Right lobe of liver (tissue), 6 donors: Measurements from ENCODE around the gene KPTN. TPM values are rescaled to one million over a fixed set of nuclear protein-coding genes. Genes with fewer than 3 reads are reported as not detected.

Experiments
- ATAC-seq, 4 donors: fragments of 200-7000 bp; cut with Tn5 transposase; one replicate each; pipeline ENCODE4 v1.9.1; 2020; ENCODE audit warnings: mild to moderate bottlenecking in 4 of 4, moderate library complexity in 4 of 4
- DNase-seq, 3 donors: peaks; one replicate each; pipeline ENCODE4 v3.0.0-alpha.2; 2020
- H3K27ac ChIP-seq, 3 donors: fragments of 200-600 bp; one replicate each; pipeline ENCODE4 v1.8.0; 2022
- H3K27me3 ChIP-seq, 2 donors: fragments of 200-600 bp; one replicate each; pipeline ENCODE4 v1.8.0; 2022
- H3K36me3 ChIP-seq, 4 donors: fragments of 200-600 bp; sonication (generic) in 1 of 4; one replicate each; pipeline versions ENCODE4 v1.5.1 to v1.8.0; 2017 to 2022; ENCODE audit warnings: control low read depth in 1 of 4
- H3K4me1 ChIP-seq, 4 donors: fragments of 200-600 bp; sonication (generic) in 1 of 4; one replicate each; pipeline versions ENCODE4 v1.5.1 to v1.8.0; 2017 to 2022; ENCODE audit warnings: control low read depth in 1 of 4
- H3K4me3 ChIP-seq, 3 donors: fragments of 200-600 bp; one replicate each; pipeline ENCODE4 v1.8.0; 2022
- H3K9me3 ChIP-seq, 4 donors: fragments of 200-600 bp; sonication (generic) in 1 of 4; one replicate each; pipeline versions ENCODE4 v1.5.1 to v1.8.0; 2017 to 2022; ENCODE audit warnings: control low read depth in 1 of 4
- CTCF ChIP-seq, 4 donors: fragments of 200-600 bp in 3 of 4; fragments of 450-650 bp in 1 of 4; IDR thresholded peaks; one replicate each; pipeline versions ENCODE4 v1.5.1 to v1.8.0; 2016 to 2022; ENCODE audit warnings: antibody characterized with exemption in 4 of 4, mild to moderate bottlenecking in 2 of 4
- POLR2A ChIP-seq: fragments of 450-650 bp; IDR thresholded peaks from one replicate; pipeline ENCODE4 v1.6.1; 2017; ENCODE audit warnings: antibody characterized with exemption, mild to moderate bottlenecking
- WGBS: methylation state at CpG from one replicate; pipeline ENCODE4 v1.1.6; 2018; ENCODE audit warnings: low coverage, low lambda C conversion rate; ENCODE audit not compliant: insufficient coverage; ENCODE audit errors: missing lambda C conversion rate; 5-methylcytosine and 5-hydroxymethylcytosine counted together
- intact Hi-C, 2 donors: fragments of 100-400 bp; cut with DNase I; formaldehyde crosslinking; loops; one replicate each; pipeline versions ENCODE4 v1.11.2 to v1.14.1; 2022
- total RNA-seq, 6 experiments: library from RNA; depleted of rRNA in 2 of 6; stranded (reverse); fragments of >200 nt in 2 of 6; fragmentation: NEBNext Ultra II Directional in 3 of 6; extraction: Animal tissue kit (Norgen Biotek cat#: 25700) in 3 of 6; gene quantifications; one replicate each; pipeline versions ENCODE4 v1.1.0 to v1.2.4, GENCODE V29; 2016 to 2023
- donor health status: DM: no; HTN: yes; CAD: no.
- donor health status: DM: no; HTN: no; CAD: no.
- donor health status: DM: no; HTN: no; CAD: no.
- donor health status: DM: no; HTN: yes; CAD: no.
- donor health status: DM: no; HTN: yes; CAD: no.

The KPTN gene
- total RNA-seq, 6 experiments from 2014 or later = 3.1 to 7.8 (median 6.2) TPM

- Histone ChIP-seq H3K4me3 (no peak overlapping the region), H3K4me1 (peaks cover 0 to 6% (median 0%) of the 10 kb centered on the region in 4 donors), H3K36me3 (no peaks in the 10 kb centered on the region), H3K27me3 (no peaks in the 10 kb centered on the region), H3K9me3 (no peaks in the 10 kb centered on the region), H3K27ac (no peak overlapping the region)
- DNase-seq = no peak
- no peak for ATAC-seq
- 85% methylated on average over 8 of the region's 9 CpGs for WGBS
- intact Hi-C loops = no loop called here
- TF ChIP-seq POLR2A (no peak), CTCF (IDR thresholded peaks at IDR 0.05) (no peak)
Measured at GRCh38 chr19:47518854-47519253, 34.8 kb upstream of the KPTN start.

GRCh38 chr19:47518139-47518538 lies 34.1 kb upstream of the KPTN start:
- TF ChIP-seq CTCF (IDR thresholded peaks at IDR 0.05) = no peak
- DNase-seq (no peak), ATAC-seq (no peak)
- Histone ChIP-seq H3K36me3 (no peaks in the 10 kb centered on the region), H3K27ac (no peak overlapping the region), H3K4me3 (no peak overlapping the region), H3K9me3 (no peaks in the 10 kb centered on the region), H3K27me3 (no peaks in the 10 kb centered on the region), H3K4me1 (peaks cover 0 to 11% (median 0%) of the 10 kb centered on the region in 4 donors)
- intact Hi-C loops = no loop called here
- WGBS = 43% methylated on average over 3 of the region's 4 CpGs

DNA sequence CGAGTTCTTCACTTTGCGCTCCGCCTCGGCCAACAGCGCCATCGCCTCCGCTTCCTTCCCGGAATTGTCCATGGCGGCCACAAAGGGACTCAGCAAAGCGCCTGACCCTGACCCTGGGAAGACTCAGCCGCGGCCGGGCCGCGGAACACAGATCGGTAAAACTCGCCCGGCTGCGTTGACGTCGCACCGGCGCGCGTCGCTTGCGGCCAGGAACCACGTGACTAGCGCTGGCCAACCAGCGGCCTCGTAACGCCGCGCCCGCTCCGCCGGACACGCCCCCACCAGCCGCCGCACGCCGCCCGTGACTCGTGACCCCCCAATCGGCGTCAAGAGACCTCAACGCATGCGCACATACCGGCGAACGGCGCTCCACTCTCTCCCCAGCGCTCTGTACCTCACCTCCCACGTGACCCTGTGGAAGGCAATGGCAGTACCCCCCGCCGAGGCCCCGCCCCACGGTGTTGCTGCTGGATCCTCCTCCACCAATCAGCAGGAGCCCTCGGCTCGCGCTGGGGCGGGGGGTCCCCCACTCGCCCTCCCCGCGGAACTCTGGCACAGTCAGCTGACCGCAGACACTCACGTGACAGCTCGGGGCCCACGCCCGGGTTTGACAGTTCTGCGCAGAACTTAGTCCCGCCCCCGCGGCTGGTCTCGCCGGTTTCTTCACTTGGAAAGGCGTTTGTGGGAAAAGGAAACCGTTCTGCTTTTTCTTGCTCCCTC lies 31.0 kb upstream of the KPTN start, which contains the start of gene NAPA:
NAPA (minus strand) TSS at position 195 of the 720 bp plus-strand sequence; CDS start at position 72, 123 bp downstream.
- peak within 1 kb of the TSS; percentile 94 to 98 (median 97) for H3K4me3 ChIP-seq
- ATAC-seq = peak; percentile 89 to 94 (median 92)
- TF ChIP-seq POLR2A (peak; percentile 97), CTCF (IDR thresholded peaks at IDR 0.05) (no peak)
- WGBS = 0% methylated on average over 20 of the region's 78 CpGs
- peak; percentile 100 for DNase-seq
- no peaks in the 10 kb centered on the region for H3K9me3 ChIP-seq
- peaks cover 0 to 33% (median 7%) of the 10 kb centered on the region in 4 donors for H3K4me1 ChIP-seq
- H3K36me3 ChIP-seq = no peaks in the 10 kb centered on the region
- intact Hi-C loops = no loop called here
- H3K27ac ChIP-seq = peak within 1 kb of the TSS; percentile 95 to 98 (median 96)
- H3K27me3 ChIP-seq = no peaks in the 10 kb centered on the region

DNA sequence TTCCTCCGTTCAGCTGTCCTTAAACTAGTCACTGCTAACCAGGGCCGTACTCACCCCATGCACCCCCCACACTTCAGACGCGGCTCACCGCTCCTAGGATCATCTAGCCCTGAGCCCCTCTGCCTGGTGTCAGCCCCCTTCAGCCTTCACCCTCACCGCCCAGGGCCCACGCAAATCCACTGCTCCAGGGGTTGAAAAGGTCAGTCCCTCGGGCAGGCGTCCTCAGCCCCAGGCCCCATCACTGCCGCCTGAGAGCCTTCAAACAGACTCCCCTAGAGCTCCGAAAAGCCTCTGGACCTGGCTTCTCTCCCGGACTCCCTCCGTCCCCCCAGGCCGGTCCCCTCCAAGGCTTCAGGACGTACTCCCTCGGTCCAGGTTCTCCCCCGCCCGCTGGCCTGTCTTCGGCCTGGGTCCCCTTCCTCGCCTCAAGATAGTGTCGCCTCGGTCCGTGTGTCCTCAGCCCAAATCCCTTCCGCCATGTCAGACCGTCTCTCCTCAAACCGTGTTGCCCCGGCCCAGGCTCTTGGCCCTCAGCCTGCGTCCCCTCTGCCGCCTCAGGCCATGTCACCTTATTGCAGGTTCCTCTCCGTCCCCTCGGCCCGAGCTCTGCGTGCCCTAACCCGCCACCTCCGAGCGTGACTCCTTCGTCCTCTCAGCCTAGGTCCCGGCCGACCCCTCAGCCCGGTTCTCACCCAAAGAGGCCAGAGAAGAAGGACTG lies 30.3 kb upstream of the KPTN start:
- no peaks in the 10 kb centered on the region for H3K36me3 ChIP-seq
- intact Hi-C loops = no loop called here
- peak overlapping the region; percentile 91 to 98 (median 96) for H3K27ac ChIP-seq
- no peaks in the 10 kb centered on the region for H3K27me3 ChIP-seq
- H3K9me3 ChIP-seq = no peaks in the 10 kb centered on the region
- peak in 1 of 3 donors; percentile 69 for DNase-seq
- H3K4me1 ChIP-seq = peaks cover 0 to 40% (median 10%) of the 10 kb centered on the region in 4 donors
- WGBS = 1% methylated on average over 30 of the region's 40 CpGs
- TF ChIP-seq POLR2A (no peak), CTCF (IDR thresholded peaks at IDR 0.05) (no peak)
- peak overlapping the region; percentile 94 to 98 (median 97) for H3K4me3 ChIP-seq
- ATAC-seq = no peak
